Cardiac muscle cell (in vitro differentiated cells and primary cell): ENCODE data around the gene MGAT2. TPM values are rescaled to one million over a fixed set of nuclear protein-coding genes. Genes with fewer than 3 reads are reported as not detected.

Experiments
- DNase-seq, 2 donors: peaks; one replicate each; pipeline versions ENCODE4 v3.0.0 to v3.0.0-alpha.2; 2010 to 2017; ENCODE audit warnings: low read depth in 1 of 2, low spot score in 1 of 2
- H3K27ac ChIP-seq: fragments of 200-600 bp; sonication (generic); 2 replicates; pipeline ENCODE4 v1.5.1; 2016
- H3K27me3 ChIP-seq: fragments of 200-600 bp; sonication (generic); 2 replicates; pipeline ENCODE4 v1.6.0; 2016; ENCODE audit warnings: control low read depth
- H3K36me3 ChIP-seq: fragments of 200-600 bp; sonication (generic); 2 replicates; pipeline ENCODE4 v1.5.1; 2016; ENCODE audit warnings: control low read depth
- H3K4me1 ChIP-seq: fragments of 200-600 bp; sonication (generic); 2 replicates; pipeline ENCODE4 v1.8.1; 2017; ENCODE audit warnings: low read depth, mild to moderate bottlenecking, mixed run types
- H3K4me3 ChIP-seq: fragments of 200-600 bp; sonication (generic); 2 replicates; pipeline ENCODE4 v1.5.1; 2016; ENCODE audit warnings: mild to moderate bottlenecking
- H3K9me3 ChIP-seq: fragments of 200-600 bp; sonication (generic); 2 replicates; pipeline ENCODE4 v1.5.1; 2017; ENCODE audit warnings: low read depth, mild to moderate bottlenecking, control low read depth
- polyA plus RNA-seq: library from polyadenylated mRNA; unstranded; fragments of >200 nt; fragmentation: Nextera tagmentation; extraction: Ambion mirVana; gene quantifications from 2 replicates; pipeline ENCODE4 v1.2.1, GENCODE V29; 2016
- total RNA-seq: library from RNA; depleted of rRNA; stranded (reverse); fragments of >200 nt; gene quantifications from 2 replicates; pipeline ENCODE4 v1.2.3, GENCODE V29; 2016
- TF ChIP-seq, protein P1 (sequence below): IDR thresholded peaks from 2 replicates; pipeline ENCODE4 v1.5.1; 2012; ENCODE audit warnings: low read depth, mild to moderate bottlenecking, low read length

The MGAT2 gene
- total and polyA plus RNA-seq, 2 experiments from 2014 or later: 35.9 to 45.3 TPM

DNA sequence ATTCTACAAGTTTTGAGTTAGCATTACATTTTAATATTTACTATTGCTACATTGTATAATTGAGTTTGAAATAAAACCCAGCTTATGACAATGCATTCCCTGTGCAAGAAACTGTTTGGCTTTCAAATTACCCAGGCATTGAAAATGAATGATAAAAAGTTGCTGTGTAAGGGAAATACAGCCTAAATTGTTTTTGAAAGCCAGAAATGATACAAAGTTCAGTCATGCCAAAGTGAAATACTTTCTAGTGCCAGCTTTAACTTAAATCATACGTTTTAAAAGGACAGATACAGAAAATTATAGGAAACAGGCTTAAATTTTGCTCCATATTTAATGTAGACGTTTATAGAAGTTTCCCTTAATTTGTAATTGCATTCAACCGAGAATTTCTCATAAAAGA is 2.8 kb downstream of the MGAT2 start:
- DNase-seq: no peak
- H3K27ac ChIP-seq: no peak overlapping the region
- no peak overlapping the region for H3K4me3 ChIP-seq
- TF ChIP-seq, protein P1, sequence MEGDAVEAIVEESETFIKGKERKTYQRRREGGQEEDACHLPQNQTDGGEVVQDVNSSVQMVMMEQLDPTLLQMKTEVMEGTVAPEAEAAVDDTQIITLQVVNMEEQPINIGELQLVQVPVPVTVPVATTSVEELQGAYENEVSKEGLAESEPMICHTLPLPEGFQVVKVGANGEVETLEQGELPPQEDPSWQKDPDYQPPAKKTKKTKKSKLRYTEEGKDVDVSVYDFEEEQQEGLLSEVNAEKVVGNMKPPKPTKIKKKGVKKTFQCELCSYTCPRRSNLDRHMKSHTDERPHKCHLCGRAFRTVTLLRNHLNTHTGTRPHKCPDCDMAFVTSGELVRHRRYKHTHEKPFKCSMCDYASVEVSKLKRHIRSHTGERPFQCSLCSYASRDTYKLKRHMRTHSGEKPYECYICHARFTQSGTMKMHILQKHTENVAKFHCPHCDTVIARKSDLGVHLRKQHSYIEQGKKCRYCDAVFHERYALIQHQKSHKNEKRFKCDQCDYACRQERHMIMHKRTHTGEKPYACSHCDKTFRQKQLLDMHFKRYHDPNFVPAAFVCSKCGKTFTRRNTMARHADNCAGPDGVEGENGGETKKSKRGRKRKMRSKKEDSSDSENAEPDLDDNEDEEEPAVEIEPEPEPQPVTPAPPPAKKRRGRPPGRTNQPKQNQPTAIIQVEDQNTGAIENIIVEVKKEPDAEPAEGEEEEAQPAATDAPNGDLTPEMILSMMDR: no peak
- H3K4me1 ChIP-seq: peaks cover 19% of the 10 kb centered on the region
- no peaks in the 10 kb centered on the region for H3K9me3 ChIP-seq
- peaks cover 8% of the 10 kb centered on the region for H3K36me3 ChIP-seq
- H3K27me3 ChIP-seq: no peaks in the 10 kb centered on the region

DNA sequence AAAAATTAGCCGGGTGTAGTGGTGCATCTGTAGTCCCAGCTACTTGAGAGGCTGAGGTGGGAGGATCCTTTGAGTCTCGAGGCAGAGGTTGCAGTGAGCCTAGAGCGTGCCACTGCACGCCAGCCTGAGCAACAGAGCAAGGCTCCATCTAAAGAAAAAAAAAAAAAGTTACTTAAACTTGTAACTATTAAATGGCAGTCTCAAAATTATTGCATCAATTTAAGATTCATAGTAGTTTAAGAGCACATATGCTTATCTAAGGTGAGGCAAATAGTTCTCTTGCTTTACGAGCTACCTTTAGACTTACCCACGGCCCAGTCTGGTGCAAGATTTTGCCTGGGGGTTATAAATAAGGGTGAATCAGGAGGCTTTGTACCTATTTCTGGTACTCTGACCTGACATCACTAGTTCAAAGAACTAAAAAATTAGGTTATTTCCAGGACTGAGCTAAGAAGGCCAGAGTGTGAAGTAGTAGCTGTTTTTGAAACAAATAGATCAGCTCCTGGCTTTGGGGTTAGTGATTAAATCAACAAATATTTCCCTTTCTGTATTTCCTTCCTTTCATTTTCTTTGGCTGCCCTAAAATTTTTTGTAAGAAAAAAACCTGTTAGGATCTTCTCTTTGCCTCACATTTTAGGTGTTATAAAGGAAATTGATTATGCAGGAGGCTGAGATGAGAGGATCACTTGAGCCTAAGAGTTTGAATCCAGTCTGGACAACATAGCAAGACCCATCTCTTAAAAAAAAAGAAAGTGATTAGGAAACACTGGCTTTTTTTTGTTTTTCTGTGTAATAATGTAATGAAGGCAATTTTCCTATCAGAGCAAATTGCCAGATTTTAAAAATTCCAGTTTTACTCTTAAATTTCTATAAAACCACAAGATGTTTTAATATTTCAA is 3.6 kb downstream of the MGAT2 start:
- TF ChIP-seq, protein P1: no peak
- Histone ChIP-seq H3K27me3 (no peaks in the 10 kb centered on the region), H3K36me3 (peaks cover 6% of the 10 kb centered on the region), H3K4me3 (no peak overlapping the region), H3K9me3 (no peaks in the 10 kb centered on the region), H3K4me1 (peaks cover 19% of the 10 kb centered on the region), H3K27ac (no peak overlapping the region)
- DNase-seq: no peak

DNA sequence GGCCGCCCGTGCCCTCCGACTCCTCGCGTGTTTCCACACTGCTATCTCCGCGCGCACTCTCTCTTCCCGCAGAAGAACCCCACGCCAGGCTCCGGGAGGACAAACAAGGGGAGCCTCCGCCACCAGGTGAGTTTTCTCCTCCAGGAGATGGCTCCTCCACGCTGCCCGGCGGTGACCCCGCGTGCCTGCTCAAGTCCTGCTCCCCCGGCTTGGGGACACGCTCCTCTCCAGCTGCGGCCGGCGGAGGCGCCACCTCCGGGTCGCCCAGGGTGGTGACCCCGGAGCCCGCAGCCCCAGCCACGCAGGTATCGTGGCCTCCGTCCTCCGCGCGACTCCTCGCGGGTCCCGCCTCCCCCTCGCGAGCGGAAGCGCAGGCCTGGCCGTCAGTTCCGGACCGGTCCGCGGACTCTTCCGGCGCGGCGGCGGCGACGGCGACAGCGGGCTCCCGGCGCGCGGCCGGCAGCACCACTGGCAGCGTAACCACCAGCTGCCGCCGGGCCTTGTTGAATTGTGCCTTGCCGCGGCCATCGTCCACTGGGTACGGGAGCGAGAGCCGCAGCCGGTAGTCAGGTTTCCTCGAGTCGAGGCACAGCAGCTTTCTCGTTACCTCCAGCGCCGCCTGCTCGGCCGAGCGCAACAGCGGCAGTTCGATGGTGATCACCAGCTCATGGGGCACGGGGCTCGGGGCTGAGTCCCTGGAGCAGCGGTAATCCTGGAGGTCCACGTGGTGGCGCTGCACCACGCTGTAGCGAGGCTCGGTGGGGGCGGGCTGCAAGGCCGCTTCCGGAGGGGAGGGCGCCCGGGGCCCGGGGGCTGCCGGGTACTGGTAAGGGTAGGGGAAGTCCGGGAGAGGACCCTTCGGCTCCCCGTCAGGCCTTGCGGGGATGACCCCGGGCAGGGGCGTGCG is 13.3 kb downstream of the MGAT2 start:
- peaks cover 3% of the 10 kb centered on the region for H3K36me3 ChIP-seq
- peak overlapping the region; percentile 66 for H3K4me3 ChIP-seq
- H3K9me3 ChIP-seq: no peaks in the 10 kb centered on the region
- H3K4me1 ChIP-seq: peaks cover 9% of the 10 kb centered on the region
- peak; percentile 96 to 97 for DNase-seq
- no peaks in the 10 kb centered on the region for H3K27me3 ChIP-seq
- TF ChIP-seq, protein P1: peak; percentile 72
- peak overlapping the region; percentile 84 for H3K27ac ChIP-seq

DNA sequence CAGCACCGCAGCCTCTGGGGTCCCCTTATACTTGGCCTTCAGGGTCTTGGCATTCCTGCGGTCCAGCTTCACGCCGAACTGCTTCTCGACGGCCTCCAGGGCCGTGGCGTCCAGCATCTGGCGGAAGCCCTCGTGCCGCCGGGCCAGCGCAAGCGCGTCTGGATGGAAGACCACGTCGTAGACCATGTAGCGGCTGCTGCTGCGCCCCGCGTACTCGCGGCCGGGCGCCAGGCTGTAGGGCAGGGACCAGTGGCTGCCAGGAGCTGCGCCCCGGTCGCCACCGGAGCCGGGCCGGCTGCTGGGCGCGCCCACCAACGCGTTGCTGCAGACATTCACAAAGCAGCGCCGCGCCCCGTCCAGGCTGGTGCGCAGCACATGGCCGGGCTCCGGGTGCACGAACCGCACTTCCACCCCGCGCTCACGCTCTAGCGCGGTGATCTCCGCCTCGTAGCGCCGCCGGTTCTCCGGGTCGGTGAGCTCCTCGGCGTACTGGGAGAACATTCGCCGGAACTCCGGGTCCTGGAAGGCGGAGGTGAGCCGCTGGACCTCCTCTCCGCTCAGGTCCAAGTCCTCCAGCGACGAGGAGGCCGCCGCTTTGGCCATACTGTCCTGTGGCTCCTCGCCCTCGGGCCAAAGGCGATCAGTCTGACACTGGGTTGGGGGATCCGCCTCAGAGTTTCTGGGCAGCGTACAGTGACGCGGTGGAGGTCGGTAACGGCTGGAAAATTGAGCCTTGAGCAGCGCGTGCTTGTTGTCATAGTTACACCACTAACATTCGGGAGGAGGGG is 14.1 kb downstream of the MGAT2 start, which contains the start of gene DNAAF2:
TSS of gene DNAAF2 (minus strand) at position 698 of the 788 bp plus-strand sequence. CDS start at position 603, 95 bp downstream.
- TF ChIP-seq, protein P1: no peak
- Histone ChIP-seq H3K4me1 (peaks cover 9% of the 10 kb centered on the region), H3K9me3 (no peaks in the 10 kb centered on the region), H3K27me3 (no peaks in the 10 kb centered on the region), H3K4me3 (peak within 1 kb of the TSS; percentile 66), H3K36me3 (peaks cover 3% of the 10 kb centered on the region), H3K27ac (peak within 1 kb of the TSS; percentile 84)
- DNase-seq: peak; percentile 79 to 80

DNA sequence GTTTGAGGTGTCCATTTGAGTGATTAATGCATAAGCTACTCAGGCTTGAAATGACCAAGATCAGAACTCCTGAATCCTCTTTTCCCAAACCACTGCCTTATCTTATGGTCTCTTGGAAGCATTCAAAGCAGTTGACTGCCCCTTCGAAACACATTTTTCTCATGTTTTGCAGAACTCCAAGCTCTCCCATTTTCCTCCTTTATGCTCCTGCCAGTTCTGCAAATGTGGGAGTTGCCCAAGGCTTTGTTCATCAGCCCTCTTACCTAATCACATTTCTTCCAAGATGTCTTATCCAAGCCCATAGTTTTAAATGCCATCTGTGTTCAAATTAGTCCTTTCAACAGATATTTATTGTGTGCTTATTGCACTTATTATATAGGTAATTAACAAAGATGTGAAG is 16.3 kb downstream of the MGAT2 start:
- peak in 1 of 2 donors; percentile 68 for DNase-seq
- no peaks in the 10 kb centered on the region for H3K9me3 ChIP-seq
- H3K4me1 ChIP-seq: peaks cover 8% of the 10 kb centered on the region
- peak overlapping the region; percentile 50 for H3K27ac ChIP-seq
- TF ChIP-seq, protein P1: no peak
- no peak overlapping the region for H3K4me3 ChIP-seq
- no peaks in the 10 kb centered on the region for H3K27me3 ChIP-seq
- H3K36me3 ChIP-seq: peaks cover 3% of the 10 kb centered on the region
